NCI-H187 treated with DMSO at 0.1 percent for 48 hours (cell line): Measurements from ENCODE around the gene NADK2.
"Not testable (repeated sequence)": the region's sequence is repeated elsewhere in the genome, so short reads cannot be mapped to it uniquely, and the experiment has no call there.

Experiments
- DNase-seq: peaks from one replicate; lab custom pipeline; 2025; lab: John Stamatoyannopoulos, UW

The NADK2 gene

DNA sequence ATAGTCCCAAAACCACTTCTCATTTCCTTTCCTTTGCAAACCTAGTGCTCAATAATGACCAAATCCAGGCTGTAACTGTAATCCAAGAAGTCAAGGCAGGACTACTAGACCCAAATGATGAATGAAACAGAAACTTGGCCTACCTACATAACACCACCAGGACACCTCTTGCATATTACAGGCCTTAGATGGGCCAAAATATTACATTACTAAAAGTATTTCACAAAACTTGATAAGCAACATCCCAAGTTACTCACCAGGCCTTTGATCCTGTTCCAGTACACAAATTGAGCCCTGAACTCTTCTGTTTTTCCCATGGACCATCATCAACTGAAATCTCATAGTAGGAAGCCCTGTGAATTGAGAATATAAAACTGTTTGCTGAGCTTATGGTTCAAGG is 34.8 kb downstream of the NADK2 start:
- no peak for DNase-seq

- DNase-seq, result no peak
These were observed 36.4 kb downstream of the NADK2 start for GRCh38 chr5:36205329-36205728.

DNA sequence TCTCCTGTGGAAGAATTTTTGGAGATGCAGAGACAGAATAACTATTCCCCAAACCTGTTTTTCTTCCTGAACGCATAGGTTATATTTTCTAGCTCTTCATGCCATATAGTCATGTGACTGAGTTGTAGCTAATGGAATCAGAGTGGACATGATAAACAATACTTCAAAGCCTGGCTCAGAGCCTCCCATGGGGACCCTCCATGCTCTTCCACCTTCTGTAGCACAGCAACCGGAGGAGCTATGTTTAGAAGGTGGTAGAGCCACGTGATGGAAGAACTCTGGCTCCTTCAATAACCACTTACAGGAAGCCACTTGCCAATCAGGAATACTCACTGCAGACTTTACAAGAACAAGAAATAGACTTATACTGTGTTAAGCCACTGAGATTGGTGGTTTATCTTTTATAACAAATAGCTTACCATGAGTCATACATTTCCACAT is 39.2 kb downstream of the NADK2 start:
- DNase-seq, result peak; percentile 73

- DNase-seq, result no peak
These were observed 41.2 kb downstream of the NADK2 start for GRCh38 chr5:36200513-36200912.

DNA sequence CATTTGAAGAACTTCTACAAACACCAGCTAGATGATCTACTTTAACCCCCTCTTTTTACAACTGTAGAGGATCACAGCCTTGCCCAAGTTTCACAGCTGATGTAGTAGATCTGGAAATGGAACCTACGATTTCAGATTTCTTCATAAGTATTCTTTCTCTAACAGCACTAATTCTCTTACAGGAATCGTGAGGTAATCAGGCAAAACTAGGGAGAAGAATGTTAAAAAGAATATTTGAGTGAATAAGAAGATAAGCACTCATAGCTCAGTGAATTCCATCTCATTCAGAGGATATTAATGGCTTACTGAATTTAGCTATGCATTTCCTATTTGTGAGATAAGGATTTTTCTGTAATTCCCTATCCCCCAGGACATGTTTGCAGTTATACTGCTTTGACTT is 42.1 kb downstream of the NADK2 start:
- no peak for DNase-seq

GRCh38 chr5:36198783-36199182 is 42.9 kb downstream of the NADK2 start:
- DNase-seq, result not testable (repeated sequence)

DNA sequence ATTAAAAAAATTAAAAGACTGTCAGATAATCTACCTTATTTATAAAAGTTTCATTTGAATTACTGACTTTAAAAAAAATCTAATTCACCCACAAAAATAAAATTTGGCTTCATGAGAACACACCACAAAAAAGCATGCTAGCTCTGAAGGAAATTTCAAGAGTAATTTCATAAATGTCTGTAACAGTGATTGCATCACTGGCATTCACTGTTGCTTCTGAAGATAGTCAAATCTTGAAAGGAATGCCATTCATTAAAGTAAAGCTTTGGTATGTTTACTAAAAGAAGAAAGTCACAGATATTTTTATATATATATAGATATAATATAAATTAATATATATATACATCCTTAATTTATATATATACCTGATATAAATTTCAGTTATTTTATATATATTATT is 43.4 kb downstream of the NADK2 start:
- no peak for DNase-seq

DNA sequence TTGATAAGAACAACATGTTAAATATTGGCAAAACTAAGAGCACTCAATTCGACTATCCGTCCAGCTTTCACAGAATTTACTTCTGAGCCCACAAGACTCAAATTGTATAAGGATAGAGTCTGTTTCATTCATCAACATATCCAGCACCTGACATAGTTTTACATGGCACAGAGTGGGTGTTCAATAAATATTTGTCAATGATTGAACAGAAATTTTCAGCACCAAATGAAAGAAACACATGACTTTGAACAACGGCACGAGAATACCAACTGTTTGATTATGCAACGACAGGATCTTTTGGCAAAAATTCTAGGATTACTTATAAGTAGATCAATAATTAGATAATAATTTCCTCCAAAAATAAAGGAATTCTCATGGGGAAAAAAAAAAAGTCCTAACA is 48.0 kb downstream of the NADK2 start:
- DNase-seq, result no peak

DNA sequence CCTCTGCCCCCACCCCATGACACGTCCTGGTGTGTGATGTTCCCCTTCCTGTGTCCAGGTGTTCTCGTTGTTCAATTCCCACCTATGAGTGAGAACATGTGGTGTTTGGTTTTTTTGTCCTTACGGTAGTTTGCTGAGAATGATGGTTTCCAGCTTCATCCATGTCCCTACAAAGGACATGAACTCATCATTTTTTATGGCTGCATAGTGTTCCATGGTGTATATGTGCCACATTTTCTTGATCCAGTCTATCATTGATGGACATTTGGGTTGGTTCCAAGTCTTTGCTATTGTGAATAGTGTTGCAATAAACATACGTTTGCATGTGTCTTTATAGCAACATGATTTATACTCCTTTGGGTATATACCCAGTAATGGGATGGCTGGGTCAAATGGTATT is 57.3 kb downstream of the NADK2 start:
- DNase-seq, result not testable (repeated sequence)

GRCh38 chr5:36181774-36182173 is 60.0 kb downstream of the NADK2 start:
- DNase-seq, result no peak

DNA sequence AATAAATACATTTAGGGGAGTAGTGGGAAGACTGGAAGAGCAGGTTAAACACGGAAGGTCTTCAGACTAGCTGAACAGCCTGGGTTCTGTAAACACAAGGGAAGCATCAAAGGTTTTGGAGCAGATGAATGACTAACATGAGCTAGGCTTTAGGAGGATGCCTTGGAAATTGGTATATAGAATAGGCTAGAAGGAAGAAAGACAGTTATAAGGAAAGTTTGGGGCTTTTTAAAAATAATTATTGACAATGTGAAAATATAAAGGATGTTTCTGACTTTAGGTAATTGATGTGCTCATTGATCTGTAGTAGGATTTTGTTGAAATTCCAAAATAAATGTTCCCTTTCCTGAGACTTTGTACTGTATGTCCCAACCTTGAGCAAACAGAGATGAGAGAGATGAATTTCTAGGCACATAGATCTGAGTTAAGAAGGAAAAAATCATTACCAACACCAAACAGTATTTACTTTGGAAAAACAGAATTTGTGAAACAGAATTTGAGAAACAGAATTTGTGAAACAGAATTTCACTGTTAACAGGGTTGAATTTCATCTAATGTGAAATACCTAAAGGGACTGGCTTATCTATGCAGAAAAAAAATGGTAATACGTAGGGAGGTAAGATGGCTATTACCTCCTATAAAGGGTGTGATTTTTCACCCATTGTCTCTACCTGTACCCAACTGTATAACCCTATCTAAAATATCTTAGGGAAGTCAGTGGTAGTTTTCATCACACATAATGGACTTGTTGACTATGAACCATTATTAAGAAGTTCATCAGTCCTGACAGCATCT is 61.0 kb downstream of the NADK2 start:
- DNase-seq, result no peak

- DNase-seq, result no peak
These were observed 61.8 kb downstream of the NADK2 start for GRCh38 chr5:36179950-36180349.

- no peak for DNase-seq
These were observed 63.2 kb downstream of the NADK2 start for GRCh38 chr5:36178524-36178890.

GRCh38 chr5:36177715-36178523 is 63.8 kb downstream of the NADK2 start:
- DNase-seq, result no peak

DNA sequence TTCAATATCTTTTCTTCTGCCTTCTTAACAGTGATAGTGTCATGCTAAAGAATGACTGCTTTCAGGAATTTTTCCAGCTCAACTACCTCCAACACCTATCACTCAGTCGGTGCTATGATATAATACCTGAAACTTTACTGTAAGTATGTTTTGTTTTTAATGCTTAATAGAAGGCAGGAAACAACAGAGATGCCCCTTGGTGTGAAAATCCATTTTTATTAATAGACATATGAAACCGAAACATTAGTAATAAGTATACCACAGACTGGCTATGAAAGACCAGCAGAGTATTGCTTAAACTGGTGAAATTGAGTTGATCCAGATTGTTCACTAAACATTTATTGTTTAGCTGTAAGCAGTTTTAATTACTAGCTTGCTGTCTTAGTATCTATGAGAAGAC is 64.6 kb downstream of the NADK2 start:
- no peak for DNase-seq

DNA sequence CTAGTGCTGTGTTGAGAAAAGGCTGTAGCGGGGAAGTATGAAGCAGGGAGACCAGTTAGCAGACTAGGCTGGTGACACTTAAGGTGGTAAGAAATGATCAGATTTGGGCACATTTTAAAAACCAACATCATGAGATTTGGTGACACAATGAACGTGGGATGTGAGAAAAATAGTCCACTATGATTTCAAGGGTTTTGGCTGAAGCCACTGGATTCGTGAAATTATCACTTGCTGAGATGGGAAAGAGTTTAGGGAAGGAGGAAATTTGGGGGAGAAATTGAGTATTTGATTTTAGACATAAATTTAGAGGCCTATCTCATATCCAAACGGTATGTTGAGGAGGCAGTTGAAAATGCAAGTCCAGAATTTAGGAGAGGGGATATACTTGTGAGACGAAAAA is 66.7 kb downstream of the NADK2 start:
- no peak for DNase-seq

DNA sequence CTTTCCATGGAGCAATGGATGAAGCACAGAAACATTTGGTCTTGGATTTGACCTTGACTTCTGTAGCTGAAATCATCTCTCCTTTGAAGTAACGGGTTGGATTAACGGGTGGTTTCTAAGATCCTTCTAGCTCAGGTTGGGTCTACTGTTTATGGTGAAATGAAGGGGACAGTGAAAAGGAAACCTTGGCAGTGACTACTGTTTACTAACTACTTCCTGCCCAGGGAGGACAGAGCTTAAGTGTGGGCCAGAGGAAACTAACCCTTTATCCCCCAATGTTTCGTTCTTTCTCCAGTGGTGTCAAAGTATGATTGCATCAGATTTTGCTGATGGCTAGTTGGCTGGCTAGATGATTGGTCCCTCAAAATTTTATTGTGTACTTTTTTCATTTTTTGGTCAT is 67.6 kb downstream of the NADK2 start:
- no peak for DNase-seq

DNA sequence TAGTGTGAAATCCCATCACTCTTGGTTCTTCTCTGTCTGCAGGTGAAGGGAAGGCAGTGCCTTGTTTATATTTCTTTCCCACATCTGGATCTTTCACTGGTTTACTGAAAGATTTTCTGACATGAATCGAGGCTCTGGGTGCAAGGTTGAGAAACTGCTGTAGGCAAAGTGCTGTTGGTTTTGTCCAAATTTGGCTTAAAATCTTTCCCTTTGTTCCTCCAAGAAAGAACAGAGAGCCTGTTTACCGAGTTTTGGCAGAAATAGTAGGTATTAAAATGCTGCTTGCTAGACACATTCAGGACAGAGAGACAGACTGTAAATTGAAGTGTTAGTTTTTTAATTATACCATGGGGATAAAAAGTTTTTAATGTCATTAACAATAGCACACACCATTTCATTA is 68.3 kb downstream of the NADK2 start:
- no peak for DNase-seq

GRCh38 chr5:36172599-36172998 is 69.1 kb downstream of the NADK2 start:
- DNase-seq, result no peak

GRCh38 chr5:36170832-36171424 is 70.8 kb downstream of the NADK2 start:
- no peak for DNase-seq

DNA sequence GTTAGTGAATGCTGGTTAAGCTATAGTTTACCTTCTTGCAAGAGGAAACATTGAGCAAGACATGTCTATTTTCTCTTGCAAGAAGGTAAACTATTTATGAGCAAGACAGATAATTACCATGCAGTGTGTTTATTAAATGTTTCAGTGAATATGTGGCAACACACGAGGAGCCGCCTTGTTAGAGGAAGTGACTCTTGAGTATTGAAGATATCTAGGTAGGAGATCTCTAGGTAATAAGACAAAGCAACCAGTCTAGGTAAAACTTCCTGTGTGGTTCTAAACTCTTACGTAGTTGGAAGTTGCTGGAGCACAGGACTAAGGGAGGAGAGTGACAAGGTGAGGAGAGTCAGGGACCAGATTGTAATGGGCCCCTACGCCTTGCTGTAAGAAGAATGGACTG is 73.0 kb downstream of the NADK2 start:
- DNase-seq, result no peak

DNA sequence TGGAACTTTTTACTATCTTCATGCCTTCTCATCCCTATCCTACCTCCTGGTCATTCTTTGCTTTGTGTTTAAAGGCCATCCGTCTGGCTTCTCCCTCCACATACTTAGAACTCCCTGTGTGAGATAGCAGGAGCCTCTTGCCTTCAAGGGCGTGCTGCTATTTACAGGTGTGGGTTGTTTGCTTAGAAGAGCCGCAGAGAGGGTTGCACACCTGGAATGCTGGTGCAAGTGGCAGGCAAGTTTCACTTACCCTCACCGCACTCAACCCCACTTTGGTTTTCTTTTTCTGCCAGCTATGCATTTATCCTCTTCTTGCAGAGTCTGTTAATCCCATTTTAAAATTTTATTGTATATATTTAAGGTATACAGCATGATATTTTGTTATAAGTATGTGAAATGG is 77.3 kb downstream of the NADK2 start:
- peak; percentile 45 for DNase-seq
